ENCODE results near the gene PHF3. TPM values are rescaled to one million over a fixed set of nuclear protein-coding genes. Genes with fewer than 3 reads are reported as not detected.

The PHF3 gene
- total and polyA plus RNA-seq, 2 donors (not counting 1 experiment from before 2014, with no cell fraction given), result 13.5 to 111 TPM

Small RNA genes within 50 kb of the gene (small RNA-seq; reads per million reads assigned to genes)
- not detected for gene AL513043.1 (ENCODE audit: insufficient read length, low read depth, low replicate concordance)

Other genes with a start within 250 kb of the PHF3 start
- gene PTP4A1, start 63.3 kb upstream of the PHF3 start, total RNA-seq, result 33.7 and 39.5 TPM in 2 replicates
- 80.6 and 96.2 TPM in 2 replicates for gene PTP4A1, start 63.3 kb upstream of the PHF3 start, polyA plus RNA-seq